ENCODE measurements around the gene PIP5K1C. TPM values are rescaled to one million over a fixed set of nuclear protein-coding genes. Genes with fewer than 3 reads are reported as not detected.

PIP5K1C gene
- total and polyA plus RNA-seq, 8 donors: 20.2 to 42.2 (median 27.0) TPM

GRCh38 chr19:3638208-3639193 lies 61.8 kb downstream of the PIP5K1C start:
- DNase-seq: peak in 1 of 4 donors; percentile 68
- no peak overlapping the region for H3K4me3 ChIP-seq

DNA sequence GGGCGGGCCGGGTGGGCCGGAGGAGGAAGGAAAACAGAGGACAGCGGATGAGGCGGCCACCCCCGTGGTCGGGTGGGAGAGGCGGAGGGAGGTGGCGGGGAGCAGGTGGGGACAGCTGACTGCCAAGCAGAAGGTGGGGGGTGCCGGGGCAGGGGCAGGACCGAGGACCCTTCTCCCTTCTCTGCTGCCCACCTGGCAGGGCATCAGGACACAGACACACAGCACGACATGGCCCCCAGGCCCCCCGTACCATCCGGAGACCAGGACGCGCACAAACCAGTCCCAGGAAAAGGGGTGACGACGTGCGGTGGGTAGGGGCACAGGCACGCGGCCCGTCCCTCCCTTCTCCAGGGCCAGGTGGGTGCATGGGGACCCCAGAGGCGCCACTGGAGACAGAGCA lies 62.6 kb downstream of the PIP5K1C start:
- Histone ChIP-seq H3K27ac (no peak overlapping the region), H3K27me3 (no peaks in the 10 kb centered on the region), H3K9me3 (no peaks in the 10 kb centered on the region), H3K36me3 (peaks cover 0 to 84% of the 10 kb centered on the region in 2 donors), H3K4me1 (no peaks in the 10 kb centered on the region), H3K4me3 (no peak overlapping the region)
- intact Hi-C loops (cut with DNase I): no loop called here
- TF ChIP-seq CTCF (IDR thresholded peaks at IDR 0.05): no peak
- ATAC-seq (no peak), DNase-seq (peak in 1 of 4 donors; percentile 66)

More at GRCh38 chr19:3638208-3639193, 61.8 kb downstream of the PIP5K1C start:
- Histone ChIP-seq H3K27me3 (no peaks in the 10 kb centered on the region), H3K36me3 (peaks cover 0 to 84% of the 10 kb centered on the region in 2 donors), H3K4me1 (no peaks in the 10 kb centered on the region), H3K27ac (no peak overlapping the region), H3K9me3 (no peaks in the 10 kb centered on the region)
- no peak for TF ChIP-seq CTCF (IDR thresholded peaks at IDR 0.05)
- intact Hi-C loops (cut with DNase I): no loop called here
- ATAC-seq: no peak

GRCh38 chr19:3636962-3637361 lies 63.3 kb downstream of the PIP5K1C start:
- H3K9me3 ChIP-seq: no peaks in the 10 kb centered on the region
- no peak for TF ChIP-seq CTCF (IDR thresholded peaks at IDR 0.05)
- H3K36me3 ChIP-seq: peaks cover 0 to 84% of the 10 kb centered on the region in 2 donors
- H3K4me3 ChIP-seq: no peak overlapping the region
- H3K27ac ChIP-seq: no peak overlapping the region
- no peaks in the 10 kb centered on the region for H3K4me1 ChIP-seq
- ATAC-seq (no peak), DNase-seq (no peak)
- intact Hi-C loops (cut with DNase I): no loop called here
- no peaks in the 10 kb centered on the region for H3K27me3 ChIP-seq

DNA sequence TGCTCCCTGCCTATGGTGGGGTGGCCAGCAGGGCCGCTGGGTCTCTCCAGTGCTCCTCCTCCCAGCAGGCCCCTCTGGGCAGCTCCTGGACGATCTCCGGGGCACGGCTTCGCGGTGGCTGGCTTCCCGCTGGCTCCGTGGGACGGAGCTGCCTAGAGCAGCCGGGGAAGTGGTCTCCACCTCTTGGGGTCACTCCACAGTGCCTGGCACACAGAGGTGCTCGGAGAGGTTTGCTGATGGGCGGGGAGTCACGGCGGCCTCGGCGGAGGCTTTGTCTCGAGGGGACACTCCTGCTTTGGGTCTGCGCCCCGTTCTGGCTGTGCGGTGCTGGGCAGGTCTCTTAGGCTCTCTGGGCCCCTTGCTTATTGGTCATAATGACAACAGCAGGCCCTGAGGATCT lies 63.8 kb downstream of the PIP5K1C start:
- Histone ChIP-seq H3K36me3 (peaks cover 0 to 84% of the 10 kb centered on the region in 2 donors), H3K27me3 (no peaks in the 10 kb centered on the region), H3K27ac (no peak overlapping the region), H3K4me3 (no peak overlapping the region), H3K4me1 (no peaks in the 10 kb centered on the region), H3K9me3 (no peaks in the 10 kb centered on the region)
- intact Hi-C loops (cut with DNase I): no loop called here
- no peak for TF ChIP-seq CTCF (IDR thresholded peaks at IDR 0.05)
- DNase-seq (no peak), ATAC-seq (no peak)

GRCh38 chr19:3634496-3635045 lies 65.7 kb downstream of the PIP5K1C start:
- peaks cover 0 to 72% of the 10 kb centered on the region in 2 donors for H3K36me3 ChIP-seq
- ATAC-seq (no peak), DNase-seq (no peak)
- H3K27ac ChIP-seq: no peak overlapping the region
- TF ChIP-seq CTCF (IDR thresholded peaks at IDR 0.05): no peak
- H3K27me3 ChIP-seq: no peaks in the 10 kb centered on the region
- no peaks in the 10 kb centered on the region for H3K4me1 ChIP-seq
- intact Hi-C loops (cut with DNase I): no loop called here
- H3K4me3 ChIP-seq: no peak overlapping the region
- H3K9me3 ChIP-seq: no peaks in the 10 kb centered on the region
